ENCODE results near the gene SLC12A8.

SLC12A8 gene

DNA sequence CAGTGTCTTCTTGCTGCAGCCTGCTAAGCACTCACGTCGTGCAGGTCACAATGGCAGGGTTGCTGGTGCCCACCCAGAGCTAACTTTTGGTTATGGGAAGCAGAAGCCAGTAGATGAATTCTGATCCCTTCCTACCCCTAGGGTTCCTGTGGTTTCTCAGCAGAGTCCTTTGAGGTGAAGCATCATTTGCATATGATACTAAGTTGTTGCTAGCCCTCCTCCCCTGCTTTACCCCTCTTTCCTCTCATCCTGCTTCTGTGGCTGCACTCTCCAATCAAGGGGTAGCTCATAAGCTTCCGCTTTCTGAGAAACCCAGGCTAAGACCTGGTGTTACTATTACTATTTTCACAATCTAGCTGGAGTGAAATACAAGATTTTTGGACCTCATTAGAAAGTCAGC is 134.7 kb downstream of the SLC12A8 start:
- TF ChIP-seq, protein P1, sequence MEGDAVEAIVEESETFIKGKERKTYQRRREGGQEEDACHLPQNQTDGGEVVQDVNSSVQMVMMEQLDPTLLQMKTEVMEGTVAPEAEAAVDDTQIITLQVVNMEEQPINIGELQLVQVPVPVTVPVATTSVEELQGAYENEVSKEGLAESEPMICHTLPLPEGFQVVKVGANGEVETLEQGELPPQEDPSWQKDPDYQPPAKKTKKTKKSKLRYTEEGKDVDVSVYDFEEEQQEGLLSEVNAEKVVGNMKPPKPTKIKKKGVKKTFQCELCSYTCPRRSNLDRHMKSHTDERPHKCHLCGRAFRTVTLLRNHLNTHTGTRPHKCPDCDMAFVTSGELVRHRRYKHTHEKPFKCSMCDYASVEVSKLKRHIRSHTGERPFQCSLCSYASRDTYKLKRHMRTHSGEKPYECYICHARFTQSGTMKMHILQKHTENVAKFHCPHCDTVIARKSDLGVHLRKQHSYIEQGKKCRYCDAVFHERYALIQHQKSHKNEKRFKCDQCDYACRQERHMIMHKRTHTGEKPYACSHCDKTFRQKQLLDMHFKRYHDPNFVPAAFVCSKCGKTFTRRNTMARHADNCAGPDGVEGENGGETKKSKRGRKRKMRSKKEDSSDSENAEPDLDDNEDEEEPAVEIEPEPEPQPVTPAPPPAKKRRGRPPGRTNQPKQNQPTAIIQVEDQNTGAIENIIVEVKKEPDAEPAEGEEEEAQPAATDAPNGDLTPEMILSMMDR (IDR thresholded peaks at IDR 0.05; ENCODE audit: low read depth, low read length): no peak
- no peak overlapping the region for H3K4me3 ChIP-seq (ENCODE audit: low read depth, low read length)

DNA sequence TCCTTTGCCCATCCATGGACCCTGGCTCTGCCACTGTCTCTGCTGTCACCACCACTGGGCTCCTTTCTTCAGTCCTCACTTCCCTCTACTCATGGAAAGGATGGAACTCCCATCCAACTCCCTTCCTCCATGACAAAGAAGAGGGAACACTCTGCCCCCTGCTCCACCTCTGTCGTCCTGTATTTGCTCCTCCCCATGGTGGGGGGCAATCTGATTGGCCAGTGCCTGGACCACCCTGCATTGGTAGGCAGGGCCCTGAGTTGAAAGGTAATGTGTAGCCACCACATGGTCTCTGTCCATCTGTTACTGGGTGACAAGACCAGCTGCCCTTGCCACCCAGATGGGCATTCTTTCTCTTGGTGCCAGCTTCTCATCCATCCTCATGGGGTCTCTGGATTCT is 136.1 kb downstream of the SLC12A8 start:
- TF ChIP-seq, protein P1 (IDR thresholded peaks at IDR 0.05; ENCODE audit: low read depth, low read length): no peak
- H3K4me3 ChIP-seq (ENCODE audit: low read depth, low read length): no peak overlapping the region

DNA sequence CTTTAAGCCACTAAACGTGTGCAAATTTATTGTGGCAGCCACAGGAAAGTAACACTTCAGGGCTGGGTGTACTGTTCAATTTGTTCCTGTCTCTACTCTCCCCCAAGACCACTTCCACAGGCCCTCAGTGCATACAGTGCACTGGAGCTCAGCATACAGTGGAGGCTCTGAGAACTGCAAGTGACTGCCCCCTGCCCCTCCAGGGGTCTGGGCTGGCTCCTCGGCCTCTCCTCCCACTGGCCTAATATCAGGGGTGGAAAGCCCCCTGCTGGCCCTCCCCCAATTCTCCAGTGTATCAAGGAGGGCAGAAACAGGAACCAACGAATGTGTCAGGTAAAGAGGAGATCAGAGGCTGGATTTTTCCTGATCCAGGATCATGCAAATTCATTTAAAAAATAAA is 136.8 kb downstream of the SLC12A8 start:
- TF ChIP-seq, protein P1 (IDR thresholded peaks at IDR 0.05; ENCODE audit: low read depth, low read length): no peak

DNA sequence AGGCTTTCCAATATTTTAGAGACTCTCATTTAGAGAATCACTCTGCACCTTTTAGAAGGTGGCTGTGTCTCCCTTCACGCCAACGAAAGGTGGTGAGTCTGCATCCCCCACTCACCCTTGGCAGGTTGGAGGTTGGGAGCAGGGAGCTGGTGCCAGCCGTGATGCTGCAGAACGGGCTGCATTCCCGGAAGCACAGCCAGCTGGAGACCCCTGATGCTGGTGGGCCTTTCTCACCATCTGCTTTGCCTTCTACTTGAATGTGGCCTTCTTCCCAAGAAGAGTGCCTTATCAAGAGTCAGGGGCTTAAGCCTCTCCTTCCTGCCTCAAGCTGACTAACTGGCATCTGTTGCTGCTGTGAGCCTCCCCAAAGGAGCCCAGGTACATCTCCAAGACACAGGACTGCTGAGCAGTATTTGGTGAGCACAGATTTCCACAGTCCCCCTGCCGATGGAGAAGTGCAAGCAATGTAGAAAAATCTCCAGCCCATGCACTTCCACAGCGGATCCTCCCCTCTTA is 139.1 kb downstream of the SLC12A8 start:
- TF ChIP-seq, protein P1 (IDR thresholded peaks at IDR 0.05; ENCODE audit: low read depth, low read length): no peak
- no peak overlapping the region for H3K4me3 ChIP-seq (ENCODE audit: low read depth, low read length)

More for the DNA sequence above, 136.8 kb downstream of the SLC12A8 start:
- no peak overlapping the region for H3K4me3 ChIP-seq (ENCODE audit: low read depth, low read length)

DNA sequence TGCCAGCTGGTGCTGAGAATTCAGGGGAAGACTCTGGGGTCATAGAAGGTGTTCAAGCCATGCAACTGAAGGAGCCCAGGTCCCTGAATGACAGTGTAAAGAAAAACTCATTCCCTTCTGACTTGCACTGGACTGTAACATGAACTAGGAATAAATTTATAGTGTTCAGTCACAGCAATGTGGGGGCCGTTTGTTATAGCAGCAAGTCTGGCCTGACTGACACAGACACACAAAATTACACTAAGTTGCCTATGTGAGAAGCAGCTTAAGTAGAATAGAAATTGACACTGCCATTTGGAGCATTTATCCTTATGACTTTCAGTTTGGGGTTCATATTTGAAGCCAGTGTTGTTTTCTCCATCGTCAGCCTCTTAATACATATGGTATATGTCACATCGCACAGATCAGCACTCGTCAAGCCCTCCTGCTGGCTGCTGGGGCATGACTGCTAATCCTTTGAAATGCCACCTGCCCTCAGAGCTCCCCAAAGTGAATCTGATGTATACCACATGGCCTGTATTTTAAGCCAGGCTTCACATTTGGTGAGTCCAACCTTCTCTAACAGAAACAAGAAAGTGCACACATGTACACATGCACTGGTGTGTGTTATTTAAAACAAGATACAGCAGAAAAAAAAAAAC is 139.7 kb downstream of the SLC12A8 start:
- TF ChIP-seq, protein P1 (IDR thresholded peaks at IDR 0.05; ENCODE audit: low read depth, low read length): no peak
- H3K4me3 ChIP-seq (ENCODE audit: low read depth, low read length): no peak overlapping the region

DNA sequence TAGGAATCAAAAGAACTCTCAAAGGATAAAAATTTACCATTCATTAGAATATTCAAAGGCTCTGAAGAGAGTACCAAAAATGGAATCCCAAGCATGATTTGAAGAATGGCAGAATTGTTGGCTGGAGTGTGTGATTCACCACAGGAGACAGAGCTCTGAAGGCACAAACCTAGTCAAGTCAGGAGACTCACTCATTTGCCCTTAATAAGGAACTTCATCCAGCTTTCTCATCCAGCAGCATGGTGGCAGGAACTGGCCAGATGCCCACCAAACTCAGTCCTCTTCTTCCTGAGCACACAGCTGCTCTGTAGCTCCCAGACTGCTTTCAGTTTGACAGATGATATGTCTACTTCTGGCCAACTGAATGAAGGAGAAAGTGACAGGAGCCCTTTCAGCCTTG is 140.2 kb downstream of the SLC12A8 start:
- H3K4me3 ChIP-seq (ENCODE audit: low read depth, low read length): no peak overlapping the region
- TF ChIP-seq, protein P1 (IDR thresholded peaks at IDR 0.05; ENCODE audit: low read depth, low read length): no peak

DNA sequence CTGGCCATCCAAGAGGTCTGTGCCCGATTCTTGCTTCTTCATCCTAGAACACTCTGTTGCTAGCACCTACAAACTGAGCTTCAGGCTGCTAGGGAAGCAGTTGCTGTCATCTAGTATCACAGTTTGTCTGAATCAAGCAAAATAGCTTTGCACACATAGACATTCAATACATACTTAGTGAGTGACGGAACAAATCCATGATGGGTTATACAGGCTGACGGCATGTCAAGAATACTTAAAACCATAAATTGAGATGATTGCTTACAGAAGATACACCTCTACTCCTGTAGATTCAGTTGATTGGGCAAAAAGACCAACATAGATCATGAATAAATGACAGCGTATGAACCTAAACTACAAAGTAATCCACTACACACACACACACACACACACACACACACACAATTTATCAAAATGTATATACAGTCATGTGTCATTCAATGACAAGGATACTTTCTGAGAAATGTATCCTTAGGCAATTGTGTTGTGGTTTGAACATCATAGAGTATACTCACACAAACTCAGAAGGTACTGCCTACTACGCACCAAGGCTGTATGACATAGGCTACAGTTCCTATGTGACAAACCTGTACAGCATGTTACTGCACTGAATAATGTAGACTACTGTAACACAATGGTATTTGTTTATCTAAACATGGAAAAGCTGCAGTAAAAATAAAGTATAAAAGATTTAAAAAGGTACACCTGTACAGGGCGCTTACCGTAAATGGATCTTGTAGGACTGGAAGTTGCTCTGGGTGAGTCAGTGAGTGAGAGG is 142.4 kb downstream of the SLC12A8 start:
- H3K4me3 ChIP-seq (ENCODE audit: low read depth, low read length): no peak overlapping the region
- TF ChIP-seq, protein P1 (IDR thresholded peaks at IDR 0.05; ENCODE audit: low read depth, low read length): no peak

Measured in WI38 (cell line).